H1 (cell line): ENCODE data around the gene FRMPD4. TPM values are rescaled to one million over a fixed set of nuclear protein-coding genes. Genes with fewer than 3 reads are reported as not detected.

Experiments used
- CTCF ChIA-PET: fragments of 300-600 bp; sonication (Branson Sonifier 250); formaldehyde crosslinking; loops from one replicate; lab custom pipeline; 2021; ENCODE audit not compliant: partially characterized antibody; lab: Charles Lee
- POLR2A ChIA-PET: fragments of 300-600 bp; sonication (Branson Sonifier 250); formaldehyde crosslinking; loops from one replicate; lab custom pipeline; 2021; ENCODE audit warnings: inconsistent platforms; ENCODE audit not compliant: partially characterized antibody; lab: Charles Lee
- DNase-seq, 2 experiments: peaks; one replicate each; pipeline versions ENCODE4 v3.0.0 to v3.0.0-alpha.2; 2010 to 2022; ENCODE audit warnings: low spot score in 2 of 2, low read depth in 1 of 2, mixed read lengths in 1 of 2
- FAIRE-seq: peaks from 2 replicates; lab custom pipeline; 2011; peaks lifted over from hg19 to GRCh38; lab: Jason Lieb, UNC
- H2AFZ ChIP-seq: 2 replicates; pipeline ENCODE4 v1.8.1; 2012; ENCODE audit warnings: low read length, inconsistent platforms
- H2AK5ac ChIP-seq: 2 replicates; pipeline ENCODE4 v1.6.1; 2013; ENCODE audit warnings: low read depth, low read length
- H2BK120ac ChIP-seq: replicated peaks from 2 replicates; pipeline ENCODE3; 2013; ENCODE audit warnings: low read depth, low read length, inconsistent platforms
- H2BK12ac ChIP-seq: 2 replicates; pipeline ENCODE4 v1.6.1; 2013; ENCODE audit warnings: low read depth, low read length
- H2BK15ac ChIP-seq: 2 replicates; pipeline ENCODE4 v1.6.1; 2013; ENCODE audit warnings: low read length
- H2BK20ac ChIP-seq: 2 replicates; pipeline ENCODE4 v1.6.1; 2013; ENCODE audit warnings: low read length
- H2BK5ac ChIP-seq: 2 replicates; pipeline ENCODE4 v1.6.1; 2013; ENCODE audit warnings: low read depth, low read length
- H3K14ac ChIP-seq: 2 replicates; pipeline ENCODE4 v1.6.1; 2013; ENCODE audit warnings: inconsistent platforms; ENCODE audit not compliant: insufficient read length
- H3K18ac ChIP-seq: 2 replicates; pipeline ENCODE4 v1.6.1; 2013; ENCODE audit warnings: low read length; ENCODE audit errors: extremely low read depth
- H3K23ac ChIP-seq: 2 replicates; pipeline ENCODE4 v1.6.1; 2013; ENCODE audit warnings: inconsistent platforms; ENCODE audit not compliant: insufficient read length
- H3K23me2 ChIP-seq: 2 replicates; pipeline ENCODE4 v1.6.1; 2013; ENCODE audit warnings: low read depth, low read length
- H3K27ac ChIP-seq: 2 replicates; pipeline ENCODE4 v1.6.1; 2011; ENCODE audit warnings: low read depth, low read length, inconsistent platforms
- H3K27me3 ChIP-seq, 4 experiments: replicated peaks in 1 of 4; 1 replicate in 1 of 4; 2 replicates in 3 of 4; pipeline versions ENCODE4 v1.6.1 to v1.8.1; 2011 to 2013; ENCODE audit warnings: low read length in 3 of 4, mild to moderate bottlenecking in 3 of 4, inconsistent platforms in 2 of 4, mixed read lengths in 2 of 4, moderate library complexity in 1 of 4; ENCODE audit not compliant: control insufficient read depth in 3 of 4, insufficient read depth in 3 of 4; ENCODE audit errors: extremely low read depth in 1 of 4
- H3K36me3 ChIP-seq, 4 experiments: 2 replicates each; pipeline versions ENCODE4 v1.6.1 to v1.8.1; 2011 to 2013; ENCODE audit warnings: mild to moderate bottlenecking in 4 of 4, low read length in 3 of 4, moderate library complexity in 2 of 4, control low read depth in 1 of 4, inconsistent platforms in 1 of 4; ENCODE audit not compliant: insufficient read depth in 4 of 4, control insufficient read depth in 2 of 4
- H3K4ac ChIP-seq: replicated peaks from 2 replicates; pipeline ENCODE3; 2013; ENCODE audit warnings: low read length, low read depth, mixed read lengths, inconsistent platforms; ENCODE audit not compliant: insufficient read length
- H3K4me1 ChIP-seq, 4 experiments: replicated peaks in 1 of 4; 1 replicate in 1 of 4; 2 replicates in 3 of 4; pipeline versions ENCODE4 v1.6.1 to v1.8.1; 2011 to 2013; ENCODE audit warnings: low read length in 3 of 4, inconsistent platforms in 2 of 4, mixed read lengths in 1 of 4; ENCODE audit not compliant: insufficient read depth in 4 of 4, control insufficient read depth in 3 of 4
- H3K4me2 ChIP-seq, 2 experiments: 2 replicates each; pipeline versions ENCODE4 v1.6.1 to v1.8.1; 2011 to 2013; ENCODE audit warnings: low read depth in 2 of 2, low read length in 2 of 2, control low read depth in 1 of 2, inconsistent platforms in 1 of 2, mild to moderate bottlenecking in 1 of 2; ENCODE audit not compliant: insufficient read depth in 1 of 2
- H3K4me3 ChIP-seq, 4 experiments: fragments of 200-600, 300-600 bp in 1 of 4; sonication (generic), shearing (Covaris generic), sonication (Bioruptor Twin) in 1 of 4; 2 replicates each; pipeline versions ENCODE4 v1.5.1 to v1.8.1; 2011 to 2016; ENCODE audit warnings: low read length in 4 of 4, low read depth in 3 of 4, control low read depth in 2 of 4, inconsistent platforms in 2 of 4, mild to moderate bottlenecking in 2 of 4, mixed read lengths in 1 of 4, moderate library complexity in 1 of 4; ENCODE audit not compliant: insufficient read depth in 2 of 4; ENCODE audit errors: extremely low read depth in 1 of 4
- H3K56ac ChIP-seq: replicated peaks from 2 replicates; pipeline ENCODE3; 2013; ENCODE audit warnings: low read depth, mild to moderate bottlenecking, mixed read lengths, low read length, inconsistent platforms; ENCODE audit not compliant: insufficient read length
- H3K79me1 ChIP-seq: 2 replicates; pipeline ENCODE4 v1.6.1; 2013; ENCODE audit warnings: low read depth, low read length, control low read depth
- H3K79me2 ChIP-seq, 2 experiments: 2 replicates each; pipeline versions ENCODE4 v1.6.1 to v1.8.1; 2012 to 2013; ENCODE audit warnings: low read length in 2 of 2, mild to moderate bottlenecking in 2 of 2, inconsistent platforms in 1 of 2; ENCODE audit not compliant: insufficient read depth in 2 of 2, control insufficient read depth in 1 of 2
- H3K9ac ChIP-seq, 4 experiments: replicated peaks in 1 of 4; 1 replicate in 1 of 4; 2 replicates in 3 of 4; pipeline versions ENCODE4 v1.6.1 to v1.8.1; 2011 to 2013; ENCODE audit warnings: low read depth in 3 of 4, low read length in 3 of 4, control low read depth in 2 of 4, mild to moderate bottlenecking in 2 of 4, moderate library complexity in 2 of 4, inconsistent platforms in 1 of 4; ENCODE audit errors: extremely low read depth in 1 of 4
- H3K9me3 ChIP-seq, 2 experiments: 2 replicates each; pipeline versions ENCODE4 v1.6.1 to v1.8.1; 2012 to 2013; ENCODE audit warnings: mild to moderate bottlenecking in 2 of 2, moderate library complexity in 2 of 2, control low read depth in 1 of 2, inconsistent platforms in 1 of 2, low read depth in 1 of 2, low read length in 1 of 2, mixed read lengths in 1 of 2; ENCODE audit not compliant: insufficient read depth in 2 of 2
- H4K20me1 ChIP-seq, 2 experiments: replicated peaks in 1 of 2; 2 replicates each; pipeline versions ENCODE3 to v1.8.1; 2011 to 2013; ENCODE audit warnings: inconsistent platforms in 2 of 2, low read length in 2 of 2, mild to moderate bottlenecking in 1 of 2; ENCODE audit not compliant: insufficient read depth in 2 of 2, control insufficient read depth in 1 of 2
- H4K5ac ChIP-seq: 2 replicates; pipeline ENCODE4 v1.6.1; 2013; ENCODE audit warnings: low read length, low read depth, mixed read lengths, inconsistent platforms; ENCODE audit not compliant: insufficient read length
- H4K8ac ChIP-seq: 2 replicates; pipeline ENCODE4 v1.8.0; 2013; ENCODE audit warnings: mild to moderate bottlenecking, moderate library complexity, low read length, inconsistent platforms; ENCODE audit not compliant: insufficient read depth; ENCODE audit errors: extremely low read depth
- H4K91ac ChIP-seq: replicated peaks from 2 replicates; pipeline ENCODE3; 2013; ENCODE audit warnings: low read length, mixed read lengths, inconsistent platforms; ENCODE audit not compliant: insufficient read length
- FOSL1 ChIP-seq: IDR thresholded peaks from 2 replicates; pipeline ENCODE4 v1.6.1; 2011; ENCODE audit warnings: mild to moderate bottlenecking, low read depth, low read length, moderate library complexity; ENCODE audit not compliant: insufficient read depth
- WGBS, 2 experiments: shearing (Covaris generic) in 1 of 2; methylation state at CpG; one replicate each; pipeline versions ENCODE4 v1.1.6 to v1.1.7; 2013 to 2015; ENCODE audit warnings: low lambda C conversion rate in 2 of 2, mixed read lengths in 2 of 2, inconsistent platforms in 1 of 2, low coverage in 1 of 2, missing lambda C conversion rate in 1 of 2; ENCODE audit not compliant: insufficient replicate concordance in 2 of 2, insufficient coverage in 1 of 2, insufficient read length in 1 of 2; ENCODE audit errors: extremely low coverage in 1 of 2, missing lambda C conversion rate in 1 of 2; 5-methylcytosine and 5-hydroxymethylcytosine counted together
- polyA plus RNA-seq, 7 experiments: library from polyadenylated mRNA; depleted of rRNA in 3 of 7; stranded (reverse) in 5 of 7; unstranded in 2 of 7; fragments of >200 nt in 5 of 7; fragments of 200-250 nt in 2 of 7; gene quantifications; 1 replicate in 5 of 7; 2 replicates in 1 of 7; 4 replicates in 1 of 7; pipeline versions ENCODE4 v1.2.1 to v1.2.3, GENCODE V29; 2011 to 2013; ENCODE audit warnings: missing spikeins in 2 of 7, mixed read lengths in 2 of 7
- total RNA-seq: library from RNA; stranded (reverse); fragmentation: NEBNext Ultra II Directional; extraction: Animal tissue kit (Norgen Biotek cat#: 25700); gene quantifications from 2 replicates; pipeline ENCODE4 v1.2.1, GENCODE V29; 2021

Gene FRMPD4
- total and polyA plus RNA-seq, 2 of the 8 experiments (the other 6 are each of a cell fraction or from before 2014, with no cell fraction given) = 0.02 to 0.37 TPM

- no peak overlapping the region for H2BK15ac ChIP-seq
- no peak overlapping the region for H3K9ac ChIP-seq
- 75% methylated on average over 2 of the region's 2 CpGs; no CpG with 5 or more reads in 1 of the 2 experiments for WGBS, 2 experiments
- POLR2A ChIA-PET = no interaction called here
- H2BK20ac ChIP-seq = no peak overlapping the region
- H2AFZ ChIP-seq = no peak overlapping the region
- no peak overlapping the region for H4K8ac ChIP-seq
- FAIRE-seq (no peak), DNase-seq (no peak)
- H3K27ac ChIP-seq = no peak overlapping the region
- no peaks in the 10 kb centered on the region for H4K20me1 ChIP-seq
- H3K23ac ChIP-seq = no peak overlapping the region
- H3K4me2 ChIP-seq = no peak overlapping the region
- H4K91ac ChIP-seq = no peak overlapping the region
- no peaks in the 10 kb centered on the region for H3K9me3 ChIP-seq
- H4K5ac ChIP-seq = no peak overlapping the region
- no peaks in the 10 kb centered on the region for H3K79me1 ChIP-seq
- H2BK120ac ChIP-seq = no peak overlapping the region
- H3K79me2 ChIP-seq = no peaks in the 10 kb centered on the region
- H3K56ac ChIP-seq = no peak overlapping the region
- H3K27me3 ChIP-seq = no peaks in the 10 kb centered on the region
- H3K4me3 ChIP-seq = no peak overlapping the region
- no peak overlapping the region for H2AK5ac ChIP-seq
- H3K18ac ChIP-seq = no peak overlapping the region
- no peaks in the 10 kb centered on the region for H3K23me2 ChIP-seq
- no peak overlapping the region for H2BK5ac ChIP-seq
- H3K36me3 ChIP-seq = no peaks in the 10 kb centered on the region
- H3K4me1 ChIP-seq = no peaks in the 10 kb centered on the region
- H3K4ac ChIP-seq = no peak overlapping the region
- no peak for TF ChIP-seq FOSL1
- TF ChIP-seq, all 59 proteins: peak for 0
- H3K14ac ChIP-seq = no peak overlapping the region
- H2BK12ac ChIP-seq = no peak overlapping the region
- CTCF ChIA-PET = no interaction called here
These were observed 267.0 kb downstream of the FRMPD4 start for GRCh38 chrX:12405306-12405705.
